ENCODE results near the gene AQP7.

- TF ChIP-seq CTCF (IDR thresholded peaks at IDR 0.05) = no peak
- TF ChIP-seq SIN3A (IDR thresholded peaks at IDR 0.05; ENCODE audit: borderline replicate concordance, low read depth, low read length) = no peak
- no peak for TF ChIP-seq TAF1 (IDR thresholded peaks at IDR 0.05; ENCODE audit: borderline replicate concordance, low read depth, low read length)
- no peak for TF ChIP-seq ZBTB33 (IDR thresholded peaks at IDR 0.05; ENCODE audit: borderline replicate concordance, low read depth)
- no peak for TF ChIP-seq MEF2A (IDR thresholded peaks at IDR 0.05; ENCODE audit: borderline replicate concordance, low read depth)
Measured at GRCh38 chr9:33447799-33448553, 45.6 kb upstream of the AQP7 start.

All from SK-N-SH (cell line).